SK-N-MC (cell line): ENCODE data around the gene KIF26A.

Experiments
- DNase-seq: peaks from one replicate; pipeline ENCODE4 v3.0.0-alpha.2; 2011; ENCODE audit warnings: low read depth, low spot score
- H3K27ac ChIP-seq: fragments of 200-600 bp; sonication (generic); 2 replicates; pipeline ENCODE4 v1.5.1; 2016; ENCODE audit warnings: mixed run types
- H3K36me3 ChIP-seq: fragments of 200-600 bp; sonication (generic); 2 replicates; pipeline ENCODE4 v1.6.1; 2017; ENCODE audit warnings: antibody characterized with exemption, low read length, mixed read lengths; ENCODE audit not compliant: insufficient read depth
- H3K4me3 ChIP-seq: fragments of 200-600 bp; sonication (generic); 2 replicates; pipeline ENCODE4 v1.5.1; 2016
- H3K9ac ChIP-seq: fragments of 200-600 bp; sonication (generic); 2 replicates; pipeline ENCODE4 v1.8.0; 2017; ENCODE audit warnings: mixed run types, mixed read lengths; ENCODE audit not compliant: insufficient read length
- H3K9me3 ChIP-seq: fragments of 200-600 bp; sonication (generic); 2 replicates; pipeline ENCODE4 v1.6.1; 2017; ENCODE audit warnings: low read depth, mild to moderate bottlenecking, antibody characterized with exemption, low read length, moderate library complexity, mixed read lengths
- EZH2 ChIP-seq: fragments of 200-600 bp; sonication (generic); IDR thresholded peaks from one replicate; pipeline ENCODE4 v1.6.1; 2017; ENCODE audit warnings: antibody characterized with exemption
- FOXP2 ChIP-seq: optimal IDR thresholded peaks from 2 replicates; pipeline ENCODE3; 2011; ENCODE audit warnings: mild to moderate bottlenecking, moderate library complexity; ENCODE audit not compliant: insufficient read depth; ENCODE audit errors: extremely low read length, control extremely low read depth
- POLR2AphosphoS5 ChIP-seq: IDR thresholded peaks from 2 replicates; pipeline ENCODE4 v1.6.1; 2012; ENCODE audit warnings: mild to moderate bottlenecking, low read depth, low read length, borderline replicate concordance

KIF26A gene

DNA sequence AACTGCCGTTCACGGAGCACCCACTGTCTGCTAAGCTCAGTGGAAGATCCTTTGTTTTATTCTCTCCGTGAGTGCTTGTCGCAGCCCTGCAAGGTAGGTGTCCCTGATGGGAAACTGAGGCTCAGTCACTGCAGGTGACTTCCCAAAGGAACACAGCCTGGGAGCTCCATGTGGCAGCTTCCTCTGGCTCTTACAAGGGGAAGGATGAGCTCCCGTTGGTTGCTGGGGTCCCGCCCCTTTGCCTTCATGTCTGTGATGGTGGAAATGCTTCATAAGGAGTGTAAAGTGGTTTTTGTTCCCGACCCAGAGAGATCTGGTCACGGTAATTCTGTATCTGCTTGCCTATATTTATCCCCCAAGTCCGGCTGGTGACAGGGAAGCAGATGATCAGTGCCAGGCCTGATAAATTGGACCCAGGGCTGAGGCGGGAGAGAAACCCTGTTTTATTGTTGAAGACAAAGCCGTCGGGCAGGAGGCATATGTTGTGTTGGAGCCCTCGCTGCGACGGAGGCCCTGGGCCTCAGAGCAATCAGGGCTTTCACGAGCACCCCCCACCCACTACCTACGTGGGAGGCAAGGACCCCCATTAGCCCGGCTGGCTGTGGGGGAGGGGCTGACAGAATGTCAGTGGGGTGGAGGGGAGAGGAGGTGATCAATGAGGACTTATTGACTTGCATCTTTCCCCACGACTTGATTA lies 91.9 kb downstream of the KIF26A start:
- Histone ChIP-seq H3K9ac (no peak overlapping the region), H3K36me3 (no peaks in the 10 kb centered on the region), H3K4me3 (no peak overlapping the region), H3K27ac (no peak overlapping the region), H3K9me3 (no peaks in the 10 kb centered on the region)
- TF ChIP-seq FOXP2 (no peak), POLR2AphosphoS5 (no peak), EZH2 (no peak)
- DNase-seq = no peak
